ENCODE measurements around the gene MS4A6E.
"Not testable (repeated sequence)": the region's sequence is repeated elsewhere in the genome, so short reads cannot be mapped to it uniquely, and the experiment has no call there.

The MS4A6E gene

GRCh38 chr11:60363542-60364470 lies 36.8 kb downstream of the MS4A6E start:
- Histone ChIP-seq H3K27ac (ENCODE audit: extremely low read depth, low read depth, low read length) (no peak overlapping the region), H3K9me3 (ENCODE audit: control insufficient read depth, insufficient read depth, low read depth, low read length) (no peaks in the 10 kb centered on the region), H3K36me3 (ENCODE audit: control insufficient read depth in 2 of 2, insufficient read depth in 1 of 2, low read length in 2 of 2) (no peaks in the 10 kb centered on the region), H3K4me3 (ENCODE audit: low read depth, low read length) (no peak overlapping the region), H3K4me1 (ENCODE audit: control insufficient read depth, insufficient read depth, low read length) (no peaks in the 10 kb centered on the region)
- ChIA-PET POLR2A (no interaction called here), CTCF (interaction anchor here (0.6 to 2.1 kb wide), 31 partner anchors 9 to 397 kb away, joined by 3 to 25 read pairs (median 4); no protein-coding TSS in a partner anchor)
- TF ChIP-seq PRDM2 (tag by site-specific recombination; IDR thresholded peaks at IDR 0.05; ENCODE audit: borderline replicate concordance): no peak
- peak; percentile 52 for TF ChIP-seq ZNF654 (tag by site-specific recombination; IDR thresholded peaks at IDR 0.05; ENCODE audit: low read depth)
- no peak for TF ChIP-seq OSR2 (tag by site-specific recombination; IDR thresholded peaks at IDR 0.05)

GRCh38 chr11:60366262-60366904 lies 39.3 kb downstream of the MS4A6E start:
- H3K9me3 ChIP-seq (ENCODE audit: control insufficient read depth, insufficient read depth, low read depth, low read length); H3K4me3 ChIP-seq (ENCODE audit: low read depth, low read length); H3K4me1 ChIP-seq (ENCODE audit: control insufficient read depth, insufficient read depth, low read length); POLR2A ChIA-PET; H3K27ac ChIP-seq (ENCODE audit: extremely low read depth, low read depth, low read length); H3K36me3 ChIP-seq (ENCODE audit: control insufficient read depth in 2 of 2, insufficient read depth in 1 of 2, low read length in 2 of 2): not testable (repeated sequence)
- CTCF ChIA-PET: interaction anchor here (0.6 to 0.7 kb wide), 2 partner anchors 213 to 421 kb away, joined by 3 read pairs; no protein-coding TSS in a partner anchor

GRCh38 chr11:60367009-60367408 lies 40.0 kb downstream of the MS4A6E start:
- Histone ChIP-seq H3K4me1 (ENCODE audit: control insufficient read depth, insufficient read depth, low read length) (0 out of 2 replicates have a peak, but pooled peaks cover 3% of the 10 kb centered on the region), H3K36me3 (ENCODE audit: control insufficient read depth in 2 of 2, insufficient read depth in 1 of 2, low read length in 2 of 2) (no peaks in the 10 kb centered on the region), H3K4me3 (ENCODE audit: low read depth, low read length) (no peak overlapping the region), H3K27ac (ENCODE audit: extremely low read depth, low read depth, low read length) (no peak overlapping the region), H3K9me3 (ENCODE audit: control insufficient read depth, insufficient read depth, low read depth, low read length) (no peaks in the 10 kb centered on the region)
- POLR2A ChIA-PET: no interaction called here
- CTCF ChIA-PET: interaction anchor here (0.7 to 1.6 kb wide), 2 partner anchors 22 to 212 kb away, joined by 3 to 5 read pairs; no protein-coding TSS in a partner anchor
- TF ChIP-seq YY2 (tag by site-specific recombination; IDR thresholded peaks at IDR 0.05): no peak
- TF ChIP-seq ZNF544 (tag by site-specific recombination; IDR thresholded peaks at IDR 0.05): no peak
- TF ChIP-seq ZNF704 (tag by site-specific recombination; IDR thresholded peaks at IDR 0.05): no peak
- no peak for TF ChIP-seq ZNF280C (tag by site-specific recombination; IDR thresholded peaks at IDR 0.05)
- no peak for TF ChIP-seq KLF1 (tag by site-specific recombination; IDR thresholded peaks at IDR 0.05)
- no peak for TF ChIP-seq ZNF529 (tag by site-specific recombination; IDR thresholded peaks at IDR 0.05; ENCODE audit: insufficient replicate concordance)
- TF ChIP-seq ZNF266 (tag by site-specific recombination; IDR thresholded peaks at IDR 0.05; ENCODE audit: low read depth): no peak
- TF ChIP-seq ZNF707 (tag by site-specific recombination; IDR thresholded peaks at IDR 0.05): no peak
- no peak for TF ChIP-seq KLF10 (tag by site-specific recombination; IDR thresholded peaks at IDR 0.05)
- TF ChIP-seq ZNF202 (tag by site-specific recombination; IDR thresholded peaks at IDR 0.05; ENCODE audit: borderline replicate concordance): no peak

Data from HEK293 (cell line).